HG03139 (cell line): ENCODE measurements around the gene WDR88.
"Not testable (repeated sequence)": the region's sequence is repeated elsewhere in the genome, so short reads cannot be mapped to it uniquely, and the experiment has no call there.

Experiments
- ATAC-seq: cut with Tn5 transposase; IDR thresholded peaks from one replicate; pipeline ENCODE4 v1.9.1; 2021; ENCODE audit not compliant: unreplicated experiment

WDR88 gene

DNA sequence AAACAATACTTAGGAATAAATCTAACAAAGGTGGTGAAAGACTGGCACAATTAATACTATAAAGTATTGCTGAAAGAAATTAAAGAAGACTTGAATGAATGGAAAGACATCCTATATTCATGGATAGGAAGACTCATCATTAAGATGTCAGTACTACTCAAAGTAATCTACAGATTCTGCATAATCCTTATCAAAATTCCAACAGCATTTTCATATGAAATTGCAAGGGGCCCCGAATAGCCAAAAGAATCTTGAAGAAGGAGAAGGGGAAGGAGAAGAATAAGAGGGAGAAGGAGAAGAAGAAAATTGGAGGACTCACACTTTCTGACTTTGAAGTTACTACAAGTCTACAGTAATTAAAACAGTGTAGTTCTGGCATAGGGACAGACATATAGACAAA is 36.6 kb downstream of the WDR88 start:
- no peak for ATAC-seq

DNA sequence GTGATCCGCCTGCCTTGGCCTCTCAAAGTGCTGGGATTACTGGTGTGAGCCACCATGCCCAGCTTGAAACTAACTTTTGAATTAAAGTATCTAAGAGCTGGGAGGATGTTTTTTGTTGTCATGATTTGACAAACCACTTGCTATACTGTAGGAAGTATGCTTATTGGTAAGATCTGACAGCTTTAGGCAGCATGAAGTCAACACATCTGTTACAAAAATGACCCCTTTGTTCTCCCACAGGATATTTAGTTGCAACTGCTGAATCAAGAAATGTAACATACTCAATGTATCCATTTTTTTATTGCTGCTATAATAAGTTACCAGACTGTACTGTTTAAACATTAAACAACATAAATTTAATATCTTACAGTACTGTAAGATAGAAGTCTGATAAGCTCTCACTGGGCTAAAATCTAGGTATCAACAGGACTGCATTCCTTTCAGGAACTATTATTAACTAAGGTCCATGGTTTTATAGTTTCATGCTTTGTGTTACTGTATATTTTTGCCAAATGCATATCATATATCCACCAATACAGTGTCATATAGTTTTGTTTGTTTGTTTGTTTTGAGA is 39.4 kb downstream of the WDR88 start:
- ATAC-seq, result no peak

DNA sequence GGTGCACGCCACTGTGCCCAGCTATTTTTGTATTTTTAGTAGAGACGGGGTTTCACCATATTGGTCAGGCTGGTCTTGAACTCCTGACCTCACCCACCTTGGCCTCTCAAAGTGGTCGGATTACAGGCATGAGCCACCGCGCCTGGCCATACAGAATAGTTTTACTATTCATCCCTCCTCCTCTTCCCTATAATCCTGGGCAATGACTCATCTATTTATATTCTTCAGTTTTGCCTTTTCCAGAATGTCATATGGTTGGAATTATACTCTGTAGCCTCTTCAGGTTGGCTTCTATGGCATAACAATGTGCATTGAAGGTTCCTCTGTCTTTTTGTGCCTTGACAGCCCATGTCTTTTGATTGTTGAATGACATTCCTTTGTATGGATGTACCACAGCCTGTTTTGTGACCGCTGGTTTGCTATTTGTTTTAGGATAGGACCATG is 40.0 kb downstream of the WDR88 start:
- no peak for ATAC-seq

DNA sequence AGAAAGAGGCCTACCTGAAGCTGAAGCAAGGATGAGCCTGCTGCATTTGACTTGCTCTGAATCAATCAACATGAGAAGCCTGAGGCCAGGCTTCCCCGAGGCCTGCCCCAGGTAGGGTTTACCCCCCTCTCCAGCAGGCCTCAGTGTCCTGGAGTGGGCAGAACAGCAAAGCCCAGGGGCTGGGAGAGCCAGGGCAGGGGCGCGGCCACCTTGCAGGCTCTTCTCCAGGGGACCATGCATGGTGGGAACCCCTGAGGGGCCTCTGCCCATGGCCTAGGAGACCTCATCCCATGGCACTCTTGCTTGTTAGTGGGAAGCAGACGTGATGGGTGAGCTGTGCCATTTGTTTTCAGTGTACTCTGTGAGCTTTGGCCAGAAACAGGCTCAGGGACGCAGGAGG is 42.3 kb downstream of the WDR88 start:
- ATAC-seq, result no peak

DNA sequence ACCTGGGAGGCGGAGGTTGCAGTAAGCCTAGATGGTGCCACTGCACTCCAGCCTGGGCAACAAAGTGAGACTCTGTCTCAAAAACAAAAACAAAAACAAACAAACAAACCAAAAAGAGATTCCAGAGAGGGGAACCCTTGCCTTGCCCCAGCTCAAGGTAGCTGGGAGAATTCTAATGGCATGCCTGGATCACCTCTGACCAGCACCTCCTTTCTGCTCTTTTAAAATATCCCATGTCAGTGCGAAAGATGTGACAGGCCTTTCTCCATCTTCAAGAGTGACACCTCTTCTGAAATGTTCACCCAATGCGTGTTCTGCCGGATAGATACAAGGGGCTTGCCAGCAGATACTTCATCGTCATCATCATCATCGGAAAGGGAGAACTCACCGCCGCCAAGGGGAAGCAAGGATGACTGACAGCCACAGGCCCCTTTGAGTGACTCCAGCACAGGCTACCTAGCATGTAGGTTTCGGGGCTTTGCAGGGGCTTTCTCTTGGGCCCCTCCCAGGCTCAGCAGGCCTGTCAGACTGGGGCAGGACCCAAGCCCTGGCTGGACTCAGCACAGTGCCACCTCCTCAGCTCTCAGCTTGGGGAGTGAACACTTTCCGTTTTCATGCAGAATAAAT is 43.4 kb downstream of the WDR88 start:
- ATAC-seq, result no peak

DNA sequence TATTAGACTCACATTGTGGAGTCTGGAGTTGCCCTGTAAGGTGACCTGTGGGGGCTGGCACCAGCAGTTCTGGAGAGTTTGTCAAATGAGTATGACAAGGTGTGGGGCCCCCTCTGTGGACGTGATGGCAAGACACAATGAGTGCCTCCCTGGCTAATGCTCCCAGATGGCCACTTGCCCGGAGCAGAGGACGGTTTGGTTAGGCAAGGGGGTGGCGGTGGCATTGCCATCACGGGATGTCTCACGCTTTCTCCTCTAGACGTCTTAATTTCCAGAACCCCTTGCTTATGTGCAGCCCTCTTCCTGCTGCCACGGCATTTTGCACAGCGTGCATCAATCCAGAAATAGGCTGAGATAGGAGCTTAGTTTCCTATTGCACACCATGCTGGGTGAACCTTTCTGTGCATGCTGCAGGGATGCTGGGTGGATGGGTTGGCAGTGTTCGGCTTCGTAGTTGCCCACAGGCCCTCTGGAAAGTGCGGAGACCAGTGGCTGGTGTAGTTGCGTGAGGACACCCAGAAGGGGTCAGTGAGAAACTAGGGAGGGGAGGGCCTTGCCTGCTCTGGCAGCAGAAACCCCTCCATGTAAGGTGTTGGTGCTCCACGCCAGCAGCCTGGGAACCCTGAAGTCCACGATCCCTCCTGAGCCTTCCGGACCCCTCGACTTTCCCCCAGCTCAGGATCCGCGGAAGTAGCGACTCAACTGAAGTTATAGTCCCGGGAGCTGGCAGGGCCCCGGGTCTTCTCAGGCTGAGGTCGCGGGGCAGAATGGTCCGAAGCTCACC is 44.2 kb downstream of the WDR88 start:
- no peak for ATAC-seq

DNA sequence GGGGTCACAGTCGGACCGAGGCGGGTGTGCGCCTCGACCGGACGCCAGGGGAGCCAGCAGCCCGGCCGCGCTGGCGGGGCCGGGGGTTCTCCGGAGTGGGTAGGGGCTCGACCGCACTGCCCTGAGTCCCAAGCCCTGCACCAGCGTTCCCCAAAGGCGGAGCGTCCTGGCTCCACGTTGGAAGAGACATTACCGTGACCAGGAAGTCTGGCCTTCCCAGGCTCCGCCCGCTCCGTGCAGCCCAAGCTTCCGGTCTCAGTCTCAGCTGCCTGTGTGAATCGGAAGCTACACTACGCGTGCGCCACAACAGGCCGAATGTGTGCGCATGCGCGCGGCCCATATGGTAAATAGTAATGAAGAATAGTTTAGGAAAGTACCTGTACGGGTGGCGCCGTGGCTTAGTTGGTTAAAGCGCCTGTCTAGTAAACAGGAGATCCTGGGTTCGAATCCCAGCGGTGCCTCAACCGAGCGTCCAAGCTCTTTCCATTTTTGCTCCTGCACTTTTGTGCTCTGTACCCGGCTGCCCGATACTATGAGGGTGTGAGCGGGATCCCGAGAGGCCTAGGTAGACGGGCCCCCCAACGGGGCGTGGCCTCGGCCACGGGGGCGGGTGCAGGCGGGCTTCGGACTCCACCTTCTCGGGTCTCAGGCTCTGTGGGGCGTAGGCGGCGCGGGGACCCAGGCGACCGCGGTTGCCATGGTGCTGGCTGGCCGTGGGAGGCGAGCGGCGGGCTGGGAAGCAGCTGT is 44.9 kb downstream of the WDR88 start:
- peak; percentile 87 for ATAC-seq

DNA sequence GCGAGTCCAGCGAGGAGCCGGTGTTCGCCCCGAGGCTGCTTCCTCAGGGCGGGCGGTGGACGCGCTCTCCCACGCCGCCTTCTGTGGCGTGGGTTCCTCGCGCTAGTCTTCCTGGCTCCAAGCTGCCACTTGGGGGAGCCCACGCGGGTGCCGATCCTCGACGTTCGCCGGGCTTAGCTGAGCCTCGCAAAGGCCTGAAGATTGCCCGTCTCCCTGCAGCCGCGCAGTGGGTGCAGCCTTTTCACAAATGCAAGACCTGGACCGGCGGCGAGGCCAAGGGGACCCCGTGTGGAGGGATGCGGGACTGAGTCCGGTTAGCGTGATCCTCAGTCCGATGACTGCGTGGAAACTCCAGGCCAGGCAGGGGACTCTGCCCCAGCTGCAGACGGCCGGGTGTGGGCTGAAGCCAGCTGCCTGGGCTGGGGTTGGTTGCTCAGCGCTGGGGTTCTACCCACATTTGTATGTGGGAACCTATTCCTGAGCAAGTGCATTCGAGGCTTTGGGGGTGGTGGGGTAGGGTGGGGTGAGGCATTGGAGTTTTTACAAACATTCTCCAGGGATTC is 45.6 kb downstream of the WDR88 start:
- ATAC-seq, result no peak

DNA sequence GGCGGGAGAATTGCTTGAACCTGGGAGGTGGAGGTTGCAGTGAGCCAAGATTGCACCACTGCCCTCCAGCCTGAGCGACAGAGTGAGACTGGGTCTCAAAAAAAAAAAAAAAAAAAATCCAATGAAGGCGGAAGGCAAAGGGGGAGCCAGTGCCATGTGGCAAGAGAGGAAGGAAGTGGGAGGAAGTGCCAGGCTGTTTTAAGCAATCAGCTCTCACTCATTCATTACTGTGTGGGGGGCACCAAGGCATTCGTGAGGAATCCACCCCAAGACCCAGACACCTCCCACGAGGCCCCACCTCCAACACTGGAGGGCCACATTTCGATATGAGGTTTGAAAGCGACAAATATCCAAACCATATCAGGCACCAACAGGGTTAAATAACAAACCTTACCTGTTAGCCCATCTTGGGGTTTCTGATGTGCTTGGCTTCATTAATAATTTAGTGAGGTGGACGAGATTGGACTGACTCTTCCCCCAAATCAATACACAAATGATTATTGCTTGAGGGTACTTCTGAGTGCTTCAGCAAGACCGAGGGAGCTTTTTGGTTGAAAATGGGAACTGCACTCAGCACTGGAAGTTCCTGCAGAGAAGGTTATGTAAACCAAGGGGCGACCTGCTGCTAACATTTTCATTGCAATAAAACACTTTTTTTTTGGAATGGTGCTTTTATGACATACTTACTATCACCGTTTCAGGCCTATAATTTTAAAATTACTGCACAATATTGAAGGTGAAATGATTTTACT is 54.7 kb downstream of the WDR88 start:
- ATAC-seq, result no peak

DNA sequence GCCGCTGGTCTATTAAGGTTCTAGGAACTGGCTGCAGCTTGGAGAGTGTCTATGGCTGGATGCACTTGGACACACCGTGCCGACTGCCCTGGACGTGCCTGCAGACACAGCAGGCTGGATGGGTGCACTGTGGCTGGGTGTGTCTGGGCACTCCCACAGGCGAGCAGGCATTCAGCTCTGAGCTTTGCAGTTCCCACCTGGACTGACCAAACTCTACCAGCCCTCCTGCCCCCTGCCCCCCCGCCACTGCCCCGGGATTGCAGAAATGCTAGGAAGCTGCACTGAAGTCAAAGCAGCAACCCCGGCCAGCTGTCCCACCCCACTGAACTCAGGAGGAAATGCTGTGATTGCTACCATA is 55.2 kb downstream of the WDR88 start:
- ATAC-seq, result no peak

DNA sequence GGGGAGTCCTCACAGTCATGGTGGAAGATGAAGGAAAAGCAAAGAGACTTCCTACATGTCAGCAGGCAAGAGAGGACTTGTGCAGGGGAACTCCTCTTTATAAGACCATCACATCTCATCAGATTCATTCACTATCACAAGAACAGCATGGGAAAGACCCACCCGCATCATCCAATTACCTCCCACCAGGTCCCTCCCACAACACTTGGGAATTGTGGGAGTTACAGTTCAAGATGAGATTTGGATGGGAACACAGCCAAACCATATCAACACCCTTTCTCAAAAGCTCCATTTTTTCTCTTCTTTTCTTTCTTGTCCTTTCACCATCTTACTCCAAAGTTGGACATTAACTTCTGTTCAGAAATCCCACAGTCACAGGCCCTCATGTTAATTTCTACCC is 57.5 kb downstream of the WDR88 start:
- ATAC-seq, result no peak

DNA sequence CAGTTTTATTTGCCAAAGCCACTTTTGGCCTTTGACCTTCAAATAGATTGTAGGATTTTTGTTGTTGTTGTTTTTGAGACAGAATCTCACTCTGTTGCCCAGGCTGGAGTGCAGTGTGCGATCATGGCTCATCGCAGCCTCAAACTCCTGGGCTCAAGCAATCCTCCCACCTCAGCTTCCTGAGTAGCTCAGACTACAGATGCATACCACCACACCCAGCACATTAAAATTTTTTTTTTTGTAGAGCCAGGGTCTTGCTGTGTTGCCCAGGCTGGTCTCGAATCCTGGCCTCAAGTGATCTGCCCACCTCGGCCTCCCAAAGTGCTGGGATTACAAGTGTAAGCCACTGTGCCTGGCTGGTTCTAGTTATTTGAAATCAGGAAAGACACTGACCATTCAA is 59.2 kb downstream of the WDR88 start:
- ATAC-seq, result not testable (repeated sequence)

DNA sequence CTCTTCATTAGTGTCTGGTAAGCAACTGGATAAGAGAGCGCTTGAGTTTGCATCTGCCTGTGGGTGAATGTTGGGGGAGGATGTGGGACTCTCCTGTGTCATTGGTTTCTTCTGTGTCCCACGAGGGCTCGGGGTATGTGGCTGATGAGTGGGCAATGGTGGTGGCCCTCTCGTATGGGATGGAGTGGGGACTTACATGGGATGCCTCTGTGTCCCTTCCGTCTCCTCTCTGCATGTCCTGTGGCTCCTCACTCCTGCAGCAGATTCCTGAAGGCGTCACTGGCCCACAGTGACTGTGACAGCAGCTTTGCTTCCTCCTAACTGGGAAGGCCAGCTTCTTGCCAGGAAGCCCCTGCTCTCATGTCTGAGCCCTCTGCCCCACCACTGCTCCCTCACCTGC is 59.6 kb downstream of the WDR88 start:
- no peak for ATAC-seq

DNA sequence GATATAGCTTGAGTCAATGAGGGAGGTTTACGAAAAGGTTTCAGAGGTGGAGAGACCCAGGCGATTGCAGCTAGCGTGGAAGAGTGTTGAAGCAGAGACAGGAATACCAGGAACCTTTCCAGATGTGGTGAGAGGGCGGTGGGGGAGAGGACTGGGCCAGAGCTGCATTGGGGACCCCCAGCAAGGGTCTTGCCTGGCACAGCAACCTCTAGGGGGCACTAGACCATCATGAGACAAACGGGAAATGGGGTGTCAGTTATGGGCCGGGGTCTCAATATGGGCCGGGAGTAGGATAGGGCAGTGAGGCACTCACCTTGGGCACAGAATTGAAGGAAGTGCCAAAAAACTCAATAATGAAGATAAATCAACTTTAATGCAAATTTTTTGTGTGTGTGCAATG is 60.1 kb downstream of the WDR88 start:
- ATAC-seq, result no peak

DNA sequence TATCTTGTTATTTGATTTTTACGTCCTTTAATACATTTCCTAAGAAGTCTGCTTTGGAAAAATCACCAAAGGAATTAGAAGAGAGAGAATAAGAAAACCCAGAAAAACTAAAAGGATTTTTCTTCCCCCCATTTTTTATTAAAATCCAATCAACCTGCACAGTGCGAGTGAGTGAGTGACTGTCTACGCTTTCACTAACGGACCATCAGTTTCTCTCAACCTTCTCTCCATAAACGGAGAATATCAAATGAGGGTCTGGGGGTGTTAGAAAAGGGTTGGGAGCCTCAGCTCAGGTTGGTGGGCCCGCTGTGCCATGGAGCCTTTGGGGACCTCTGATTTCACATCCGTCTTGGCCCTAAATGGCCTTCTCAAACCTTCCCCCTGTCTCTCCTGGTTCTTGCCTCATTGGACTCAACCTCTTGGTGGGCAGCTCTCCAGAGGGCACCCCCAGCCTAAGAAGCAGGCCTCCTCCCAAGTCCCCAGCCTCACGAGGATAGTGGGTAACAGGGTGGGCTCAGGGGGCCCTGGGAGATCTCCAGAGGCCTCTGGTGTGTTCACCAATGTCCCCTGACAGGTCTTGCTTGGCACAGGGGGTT is 61.5 kb downstream of the WDR88 start:
- no peak for ATAC-seq

DNA sequence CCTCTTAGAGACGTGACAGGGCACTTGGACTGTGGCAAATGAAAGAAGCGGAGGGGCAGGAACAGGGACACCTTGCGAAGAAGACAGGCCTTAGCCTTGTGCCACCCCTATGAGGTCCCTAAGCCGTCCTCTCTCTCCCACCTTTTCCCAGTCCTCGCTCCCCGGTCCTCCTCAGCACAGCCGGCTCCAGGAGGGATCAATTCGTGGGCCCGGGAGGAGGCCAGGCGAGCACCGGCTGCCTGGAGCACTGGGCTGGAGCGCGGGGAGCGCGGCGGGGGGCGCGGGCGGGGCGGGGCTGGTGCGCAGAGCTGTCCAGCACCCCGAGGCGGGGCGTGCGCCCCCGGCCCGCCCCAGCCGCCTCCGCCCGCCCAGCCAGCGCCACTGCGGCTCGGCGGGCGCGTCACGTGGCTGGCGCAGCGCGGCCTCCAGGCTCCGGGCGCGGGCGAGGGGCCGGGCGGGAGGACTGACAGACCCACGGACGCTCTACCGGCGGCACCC is 62.0 kb downstream of the WDR88 start, which contains the start of gene LRP3:
LRP3 (plus strand) TSS at position 466 of the 498 bp plus-strand sequence. CDS start 456 bp downstream, outside the sequence.
- no peak for ATAC-seq

DNA sequence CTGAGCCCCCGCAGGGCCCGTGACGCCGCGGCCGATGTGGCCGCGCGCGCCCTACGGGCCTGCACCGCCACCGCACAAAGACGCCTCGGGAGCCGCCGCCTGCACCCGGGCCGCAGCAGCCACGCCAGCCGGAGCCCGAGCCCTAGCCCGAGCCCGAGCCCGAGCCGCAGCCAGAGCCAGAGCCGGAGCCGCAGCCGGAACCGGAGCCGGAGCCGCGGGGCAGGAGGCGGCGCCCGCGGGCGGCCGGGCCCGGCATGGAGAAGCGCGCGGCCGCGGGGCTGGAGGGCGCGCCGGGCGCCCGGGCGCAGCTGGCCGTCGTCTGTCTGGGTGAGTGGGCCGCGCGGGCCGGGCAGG is 62.6 kb downstream of the WDR88 start:
- ATAC-seq, result no peak

DNA sequence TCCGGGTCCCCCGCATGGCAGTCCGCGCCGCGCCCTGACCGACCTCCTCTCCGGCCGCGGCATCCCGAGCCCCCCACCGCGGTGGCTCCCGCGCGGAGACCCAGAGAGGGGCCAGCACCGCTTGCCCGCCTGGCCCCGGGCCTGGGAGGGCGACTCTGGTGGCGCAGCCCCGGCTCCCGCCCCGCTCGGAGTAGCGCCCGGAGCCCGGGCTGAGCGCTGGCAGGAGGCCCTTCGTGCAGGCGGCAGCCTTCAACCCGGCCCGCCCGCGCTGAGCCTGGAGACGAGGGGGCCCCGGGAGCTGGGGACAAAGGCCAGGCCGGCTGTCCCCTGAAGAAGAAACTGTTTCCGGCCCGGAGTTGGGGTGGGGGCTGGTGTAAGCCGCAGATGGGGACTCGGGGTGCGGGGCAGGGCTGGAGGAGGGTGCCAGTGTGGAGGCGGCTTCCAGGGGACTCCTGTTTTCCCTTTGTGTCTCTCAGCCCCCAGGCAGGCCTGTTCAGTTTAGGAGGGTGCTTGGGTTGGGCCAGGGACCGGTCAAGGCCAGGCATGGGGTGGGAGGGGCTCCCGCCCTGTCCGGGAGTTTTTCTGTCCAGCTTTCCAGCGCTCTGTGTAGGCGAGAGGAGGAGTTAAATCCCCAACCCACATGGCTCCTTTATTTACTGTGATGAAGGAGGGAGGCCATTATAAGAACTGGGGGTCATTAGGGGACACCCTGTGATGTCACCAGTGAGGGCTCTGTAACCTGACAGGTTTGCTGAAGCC is 63.2 kb downstream of the WDR88 start:
- no peak for ATAC-seq

DNA sequence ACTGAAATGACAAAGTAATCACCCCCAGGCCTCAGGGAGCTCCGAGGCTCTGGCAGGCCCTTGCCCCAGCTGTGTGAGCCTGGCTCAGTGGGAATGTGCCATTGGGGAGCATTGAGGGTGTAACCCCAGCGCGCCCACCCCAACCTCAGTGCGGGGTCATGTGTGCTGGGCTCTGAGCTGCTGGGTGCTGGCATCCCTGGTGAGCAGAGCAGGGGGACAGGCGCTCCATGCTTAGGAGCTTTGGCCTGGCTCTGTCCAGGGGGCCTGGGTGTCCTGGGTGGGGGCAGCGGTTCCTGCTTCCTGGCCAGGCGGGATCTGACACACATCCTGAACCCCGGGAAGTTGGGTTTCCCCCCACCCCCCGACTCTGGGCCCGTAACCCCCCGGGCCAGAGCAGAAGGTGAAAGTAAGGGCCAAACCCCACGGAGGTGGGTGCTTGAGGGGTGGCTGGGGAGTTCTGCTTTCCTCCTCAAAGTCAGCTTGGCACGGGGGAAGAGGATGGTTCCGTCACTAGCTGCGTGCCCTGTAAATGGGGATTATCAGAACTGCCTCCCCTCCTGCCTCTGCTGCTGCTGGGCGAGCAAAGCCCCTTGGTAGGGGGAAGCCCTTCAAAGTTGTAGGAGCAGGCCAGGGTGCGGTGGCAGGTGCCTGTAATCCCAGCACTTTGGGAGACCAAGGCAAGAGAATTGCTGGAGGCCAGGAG is 63.9 kb downstream of the WDR88 start:
- no peak for ATAC-seq
